ENCODE measurements around the gene LINC01488.

The LINC01488 gene

DNA sequence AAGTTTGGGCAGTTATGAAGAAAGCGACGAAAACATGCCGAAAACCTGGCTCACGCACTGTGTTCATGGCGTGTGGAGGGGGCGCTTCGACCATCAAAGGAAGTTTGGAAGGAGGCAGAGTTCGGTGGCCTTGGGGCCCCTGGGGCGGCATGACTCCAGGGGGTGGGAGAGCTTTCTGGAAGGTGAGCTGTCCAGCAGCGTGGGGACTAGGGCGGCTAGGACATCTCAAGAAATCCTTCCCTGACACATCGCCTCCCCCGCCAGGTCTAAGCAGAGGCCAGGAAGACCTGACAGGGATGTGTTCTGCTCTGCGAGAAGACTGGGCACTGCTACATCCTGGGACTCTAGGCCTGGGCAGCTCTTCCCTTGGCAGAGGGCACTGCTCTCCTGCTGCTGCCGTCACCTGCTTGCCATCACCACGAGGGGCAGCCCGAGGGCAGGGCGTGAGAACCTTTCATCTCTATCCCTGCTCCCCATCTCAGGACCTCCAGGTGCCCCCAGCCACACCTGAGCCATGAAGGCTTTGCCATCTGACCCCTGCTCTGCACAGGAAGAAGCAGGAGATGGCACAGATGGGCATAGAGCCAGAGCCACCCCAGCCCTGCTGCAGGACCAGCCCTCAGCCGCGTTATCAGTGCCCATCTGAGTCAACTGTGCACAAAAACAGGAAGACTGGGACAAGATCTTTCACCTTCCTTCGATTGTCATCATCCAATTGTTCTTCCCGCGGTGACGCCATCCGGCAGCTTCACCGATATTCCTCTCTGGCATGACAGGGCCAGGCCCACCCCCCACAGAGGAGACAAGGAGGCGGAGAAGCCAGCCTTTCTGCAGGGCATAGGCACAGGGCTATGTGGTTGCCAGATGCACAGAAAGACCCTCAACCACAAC is 12.7 kb downstream of the LINC01488 start:
- no peak for DNase-seq

DNA sequence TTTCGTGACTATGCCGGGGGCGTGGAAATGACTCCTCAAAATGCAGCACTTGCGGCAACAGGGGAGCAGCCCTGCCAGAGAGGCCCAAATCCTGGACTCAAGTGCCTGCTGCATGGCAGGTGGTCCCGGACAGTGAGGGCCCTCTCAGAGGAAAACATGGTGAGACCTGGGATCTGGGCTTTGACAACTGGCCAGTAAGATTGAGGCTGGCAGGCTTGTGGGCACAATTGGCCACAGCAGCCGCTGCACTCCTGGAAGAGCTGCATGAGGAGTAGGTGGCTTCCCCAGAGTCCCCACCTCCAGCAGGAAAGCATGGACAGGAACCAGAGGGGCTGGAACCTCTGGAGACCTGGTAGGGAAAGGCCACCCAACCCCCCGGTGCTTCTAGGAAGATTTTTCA is 13.4 kb downstream of the LINC01488 start:
- DNase-seq = no peak

DNA sequence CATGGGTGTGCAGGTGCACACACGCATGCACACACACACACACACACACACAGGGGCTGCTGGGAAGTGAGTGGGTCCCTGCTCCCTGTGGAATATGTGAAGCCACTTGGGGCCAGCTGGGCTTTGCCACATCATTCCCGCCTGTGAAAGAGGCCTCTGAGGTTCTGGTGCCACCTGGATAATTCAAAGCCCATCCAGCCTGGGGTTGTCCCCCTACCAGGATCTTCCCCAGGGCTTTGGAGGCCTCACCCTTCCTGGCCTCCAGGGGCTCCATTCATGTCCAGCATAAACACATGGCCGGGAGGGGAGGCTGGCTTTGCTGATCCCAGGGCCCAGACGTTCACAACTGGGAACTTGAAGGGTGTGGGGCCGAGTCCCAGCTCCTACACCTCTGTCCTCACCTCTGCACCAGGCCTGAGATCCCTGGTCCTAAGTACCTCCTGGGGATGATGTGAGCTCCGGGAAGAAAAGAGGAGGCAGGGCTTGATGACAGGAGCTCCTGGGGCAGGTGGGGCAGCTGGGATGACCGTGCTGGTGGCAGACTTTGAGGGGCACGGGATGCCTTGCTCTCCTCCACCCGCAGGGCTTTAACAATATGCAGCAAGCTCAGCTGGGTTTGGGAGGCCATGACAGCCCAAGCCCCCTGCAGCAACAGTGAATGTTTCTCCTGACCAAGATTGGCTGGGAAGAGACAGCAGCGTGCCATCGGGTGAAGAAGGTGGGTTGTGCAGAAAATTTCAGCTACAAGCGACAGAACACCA is 14.2 kb downstream of the LINC01488 start:
- no peak for DNase-seq

GRCh38 chr11:69496202-69496557 is 14.7 kb downstream of the LINC01488 start:
- no peak for DNase-seq

- no peak for DNase-seq
Observed at GRCh38 chr11:69496631-69497220, 15.3 kb downstream of the LINC01488 start.

DNA sequence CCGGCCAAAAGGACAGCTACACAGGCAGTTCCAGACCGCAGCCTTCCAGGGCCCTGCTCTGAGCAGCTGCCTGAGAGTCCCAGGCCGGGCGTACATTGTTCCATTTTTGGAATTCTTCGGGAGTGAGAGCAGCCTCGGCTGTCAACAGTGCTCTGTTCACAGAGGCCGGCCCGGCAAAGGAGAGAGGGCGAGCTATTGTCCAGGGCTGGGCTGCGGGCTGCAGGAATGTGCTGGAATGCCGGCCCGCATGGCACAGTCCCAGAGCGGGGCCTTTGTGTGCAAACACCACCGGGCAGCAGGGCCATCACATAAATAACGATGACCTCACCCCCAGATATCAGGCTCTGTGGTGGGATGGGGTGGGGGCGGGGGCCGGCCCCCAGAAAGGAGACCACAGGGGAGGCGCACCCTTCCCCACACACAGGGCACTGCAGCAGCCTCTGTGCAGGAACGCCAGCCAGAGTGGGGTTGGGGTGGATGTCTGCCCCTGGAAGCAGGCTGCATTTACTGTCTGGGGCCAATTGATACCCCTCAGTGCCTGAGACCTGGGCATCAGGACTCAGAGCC is 15.8 kb downstream of the LINC01488 start:
- DNase-seq = peak in 2 of 4 experiments; percentile 5 to 24

GRCh38 chr11:69498614-69499175 is 17.2 kb downstream of the LINC01488 start:
- DNase-seq = no peak

DNA sequence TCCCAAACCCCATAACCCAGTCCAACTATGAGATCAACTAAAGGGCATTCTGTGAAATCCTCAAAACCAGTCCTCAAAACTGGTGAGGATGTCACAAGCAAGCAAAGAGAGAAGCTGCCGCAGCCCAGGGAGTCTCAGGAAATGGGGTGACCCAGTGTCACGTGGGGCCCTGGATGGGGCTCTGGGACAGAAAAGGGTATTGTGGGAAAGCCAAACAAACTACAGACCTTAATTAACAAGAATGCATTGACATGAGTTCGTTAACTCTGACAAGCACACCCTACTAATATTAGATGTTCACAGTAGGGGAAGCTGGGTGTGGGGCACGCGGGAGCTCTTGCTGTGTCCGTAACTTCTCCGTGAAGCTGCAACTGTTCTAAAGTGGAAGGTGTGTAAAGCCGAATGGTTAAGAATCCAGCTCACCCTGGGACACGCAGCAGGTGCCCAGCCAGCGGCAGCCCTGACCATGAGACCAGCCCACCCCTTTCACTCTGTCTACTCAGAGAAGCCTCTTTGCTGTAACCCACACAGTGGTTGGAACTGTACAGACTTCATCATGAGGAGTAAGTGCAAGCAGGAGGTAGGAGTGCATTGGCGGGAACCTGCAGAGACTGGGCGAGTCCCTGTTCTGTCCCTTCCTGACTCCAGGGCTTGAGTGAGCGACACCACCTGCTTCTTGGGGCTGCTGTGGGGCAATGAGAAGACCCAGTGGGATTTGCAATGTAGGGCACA is 17.9 kb downstream of the LINC01488 start:
- DNase-seq = peak; percentile 50 to 65 (median 54)

DNA sequence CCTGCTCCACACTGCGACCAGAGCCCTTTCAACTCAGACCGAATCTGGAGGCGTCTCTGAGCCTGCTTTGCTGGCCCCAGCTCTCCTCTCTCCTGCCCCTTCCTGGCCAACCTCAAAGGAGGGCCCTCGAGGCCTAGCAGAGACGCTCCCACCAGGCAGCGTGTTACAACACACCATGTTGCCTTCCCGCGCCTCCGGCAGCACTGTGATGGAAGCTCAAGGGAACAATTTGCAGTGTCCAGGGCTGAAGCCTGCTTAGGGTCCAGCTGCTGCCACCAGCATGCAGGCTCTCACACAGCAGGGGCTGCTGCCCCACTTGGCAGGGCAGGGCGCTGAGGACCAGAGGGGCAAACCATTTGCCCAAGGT is 18.4 kb downstream of the LINC01488 start:
- DNase-seq = no peak

DNA sequence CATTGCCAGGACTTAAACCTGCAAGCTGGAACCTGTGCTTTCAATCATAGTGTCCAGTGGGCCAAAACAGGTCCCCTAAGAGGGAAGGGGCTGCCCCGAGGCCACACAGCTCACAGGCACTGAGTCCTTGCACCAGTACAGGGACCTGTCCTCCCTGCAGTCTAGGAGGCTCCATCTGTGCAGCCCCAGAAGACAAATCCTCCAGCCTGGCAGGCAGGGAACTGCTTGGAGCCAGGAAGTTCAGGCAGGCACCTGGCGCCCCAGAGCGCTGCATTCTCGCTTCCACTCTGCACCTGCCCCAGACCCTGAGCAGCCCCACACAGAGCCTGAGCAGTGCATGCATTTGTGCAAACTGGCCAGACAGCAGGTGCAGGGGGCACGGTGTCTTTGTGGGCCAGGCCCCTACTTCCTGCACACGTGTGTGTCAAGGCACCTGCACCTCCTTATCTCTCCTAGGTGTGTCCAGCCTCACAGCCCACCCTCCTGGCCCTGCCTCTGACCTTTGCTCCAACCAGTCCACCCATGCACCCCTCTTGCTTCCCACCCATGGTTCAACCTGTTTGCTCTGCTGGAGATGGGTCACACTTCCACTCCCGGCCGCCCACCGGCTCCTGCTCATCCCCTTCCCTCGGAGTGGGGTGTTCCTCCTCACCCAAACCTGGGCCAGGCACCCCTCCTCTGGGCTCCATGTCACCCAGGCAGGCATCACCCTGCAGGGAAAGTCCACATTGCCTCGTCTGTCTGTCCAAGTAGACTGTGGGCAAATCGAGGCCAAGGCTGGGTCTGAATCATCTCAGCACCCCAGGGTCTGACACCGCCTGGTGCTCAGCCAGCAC is 19.0 kb downstream of the LINC01488 start:
- DNase-seq = no peak

DNA sequence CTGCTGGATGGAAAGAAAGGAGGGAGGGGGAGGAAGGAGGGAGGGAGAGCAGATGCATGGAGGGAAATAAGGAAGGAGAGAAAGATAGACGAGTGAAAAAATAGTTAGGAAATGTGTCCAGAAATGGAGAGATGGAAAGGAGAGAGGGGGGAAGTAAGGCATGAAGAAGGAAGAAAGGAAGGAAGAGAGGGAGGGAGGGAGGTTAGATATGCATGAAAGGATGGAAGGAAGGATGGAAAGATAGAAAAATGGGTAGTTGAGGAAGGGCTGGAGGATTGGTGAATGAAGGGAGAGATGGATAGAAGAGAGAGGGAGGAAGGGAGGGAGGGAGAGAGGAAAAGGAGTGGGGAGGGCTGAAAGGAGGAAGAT is 19.6 kb downstream of the LINC01488 start:
- no peak for DNase-seq

DNA sequence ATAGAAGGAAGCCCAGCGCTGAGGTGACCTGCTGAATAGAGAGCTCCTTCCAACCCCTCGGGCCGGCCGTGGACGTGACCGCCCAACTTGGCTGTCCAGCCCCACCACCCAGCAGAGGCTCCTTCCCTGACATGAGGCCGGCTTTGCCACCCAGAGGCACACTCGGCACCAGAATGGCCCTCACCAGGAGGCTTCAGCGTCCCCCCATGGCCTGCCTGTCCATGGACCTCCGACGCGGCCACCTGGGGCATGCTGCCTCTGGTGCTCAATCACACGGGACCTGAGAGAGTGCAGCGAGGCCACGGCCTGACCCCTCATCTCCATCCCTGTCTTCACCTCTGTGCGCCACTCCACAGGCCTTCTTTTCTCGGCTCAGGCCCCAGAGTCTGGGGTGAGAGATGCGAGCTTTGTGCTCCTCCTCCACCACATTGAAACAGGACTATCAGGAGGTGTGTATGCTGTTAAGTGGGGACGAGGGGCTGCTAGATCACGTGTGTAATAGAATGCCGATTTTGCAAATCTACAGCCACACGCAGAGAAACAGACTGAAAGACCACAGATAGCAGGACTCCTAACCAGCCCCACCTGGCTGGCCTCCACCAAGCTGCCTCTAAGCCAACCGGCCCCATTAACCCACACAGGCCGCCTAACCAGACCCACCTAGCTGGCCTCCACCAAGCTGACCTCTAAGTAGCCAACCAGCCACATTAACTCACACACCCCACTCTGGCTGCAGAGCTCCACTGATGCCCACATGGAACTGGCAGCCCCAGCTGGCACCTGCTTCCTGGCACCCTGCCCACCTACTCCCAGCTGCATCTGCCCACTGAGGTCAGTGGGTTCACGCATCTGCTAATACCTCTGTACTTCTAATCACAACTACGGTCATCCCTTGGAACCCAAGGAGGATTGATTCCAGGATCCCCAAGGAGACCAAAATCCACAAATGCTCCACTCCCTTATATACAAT is 20.7 kb downstream of the LINC01488 start:
- no peak for DNase-seq

- DNase-seq = no peak
Observed at GRCh38 chr11:69504127-69504526, 22.7 kb downstream of the LINC01488 start.

- DNase-seq = no peak
Observed at GRCh38 chr11:69504576-69505335, 23.3 kb downstream of the LINC01488 start.

DNA sequence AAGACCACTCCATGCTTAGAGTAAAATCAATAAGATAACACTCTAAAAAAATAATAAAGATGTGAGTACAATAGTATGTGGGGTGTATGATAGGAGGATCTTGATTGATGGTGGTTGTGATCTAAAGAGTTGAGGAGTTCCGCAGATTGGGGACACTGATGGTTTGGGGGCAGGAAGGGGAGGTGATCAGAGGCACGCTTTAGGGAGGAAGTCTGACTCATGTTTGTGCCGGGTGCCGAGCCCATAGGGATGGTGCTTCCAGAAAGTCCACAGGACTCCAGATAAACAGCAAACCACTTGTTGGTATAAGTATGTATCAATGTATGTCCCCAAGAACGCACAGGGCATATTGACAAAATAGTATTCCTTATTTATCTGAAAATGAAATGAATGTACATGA is 27.5 kb downstream of the LINC01488 start:
- DNase-seq = peak in 2 of 4 experiments; percentile 21 to 23

GRCh38 chr11:69509381-69509780 is 27.9 kb downstream of the LINC01488 start:
- no peak for DNase-seq

DNA sequence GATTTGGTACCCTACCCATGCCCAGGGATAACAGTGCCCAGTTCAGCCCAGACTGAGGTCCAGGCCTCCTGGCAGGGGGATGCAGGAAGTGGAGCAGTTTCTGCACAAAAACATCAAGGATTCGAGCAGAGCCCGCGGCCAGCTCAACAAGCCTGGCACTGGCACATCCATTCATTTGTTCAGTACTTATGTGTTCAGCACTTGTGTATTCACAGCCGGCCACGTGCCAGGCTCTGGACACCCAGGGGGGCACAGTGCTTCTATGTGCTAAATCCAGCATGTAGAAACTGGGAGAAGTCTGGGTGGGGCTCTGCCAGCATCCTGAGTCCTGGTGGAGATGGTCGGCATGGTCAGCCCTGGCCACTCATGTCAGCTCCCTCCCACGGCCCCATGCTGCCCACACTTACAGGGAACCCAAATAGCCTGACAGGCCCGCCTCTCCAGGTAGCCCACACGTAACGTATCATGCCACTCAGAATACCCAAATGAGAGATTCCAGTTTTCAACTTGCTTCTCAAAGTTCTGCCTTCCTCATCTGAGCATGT is 28.5 kb downstream of the LINC01488 start:
- DNase-seq = no peak

- DNase-seq = no peak
Observed at GRCh38 chr11:69510471-69511357, 29.3 kb downstream of the LINC01488 start.

Data from suppressor macrophage (primary cell).